Measurements from ENCODE around the gene TBC1D1. TPM values are rescaled to one million over a fixed set of nuclear protein-coding genes. Genes with fewer than 3 reads are reported as not detected.

TBC1D1 gene
- total and polyA plus RNA-seq, 2 of the 8 experiments (the other 6 are each of a cell fraction or from before 2014, with no cell fraction given) = 96.9 to 162 TPM

DNA sequence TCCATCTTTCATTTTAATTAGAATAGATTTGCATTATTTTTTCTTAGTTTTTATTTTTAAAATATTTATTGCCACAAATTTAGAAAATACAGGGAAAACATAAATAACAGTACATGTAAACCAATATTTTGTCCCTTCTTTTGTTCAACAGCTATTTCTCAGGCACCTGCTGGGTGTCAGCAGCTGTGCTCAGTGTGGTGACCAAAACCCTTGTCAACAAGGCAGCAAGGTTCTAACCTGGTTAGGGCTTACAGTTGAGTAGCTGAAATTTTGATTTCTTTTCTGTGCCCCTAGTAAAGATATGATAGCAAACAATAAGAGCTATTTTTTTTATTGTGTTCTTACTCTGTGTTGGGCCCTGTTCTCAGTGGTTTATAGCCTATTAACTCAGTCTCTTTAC, 197.4 kb downstream of the TBC1D1 start:
- POLR2A ChIA-PET (ENCODE audit: partially characterized antibody) = interaction anchor here (0.9 kb wide), 1 partner anchor 8 kb away, joined by 3 read pairs; no protein-coding TSS in a partner anchor
- CTCF ChIA-PET (ENCODE audit: partially characterized antibody) = interaction anchor here (0.7 to 3.9 kb wide), 4 partner anchors 19 to 92 kb away, joined by 3 to 25 read pairs (median 7); no protein-coding TSS in a partner anchor
- H3K36me3 ChIP-seq (ENCODE audit: control insufficient read depth in 2 of 4, insufficient read depth in 4 of 4, low read length in 3 of 4) = peaks cover 0 to 4% (median 2%) of the 10 kb centered on the region in 4 experiments; a peak in 4 of 8 replicates

More for the DNA sequence above, 197.4 kb downstream of the TBC1D1 start:
- no peaks in the 10 kb centered on the region for H4K20me1 ChIP-seq (replicated peaks in 1 of 2; ENCODE audit: control insufficient read depth in 1 of 2, insufficient read depth in 2 of 2, low read length in 2 of 2)
- H2BK15ac ChIP-seq (ENCODE audit: low read length) = no peak overlapping the region
- H2AFZ ChIP-seq (ENCODE audit: low read length) = no peak overlapping the region
- H3K56ac ChIP-seq (replicated peaks; ENCODE audit: insufficient read length, low read depth, low read length) = no peak overlapping the region
- H3K4me2 ChIP-seq (ENCODE audit: insufficient read depth in 1 of 2, low read depth in 2 of 2, low read length in 2 of 2) = no peak overlapping the region
- DNase-seq (ENCODE audit: low read depth in 1 of 2, low spot score in 2 of 2) (no peak), FAIRE-seq (no peak)
- no peak overlapping the region for H3K4ac ChIP-seq (replicated peaks; ENCODE audit: insufficient read length, low read depth, low read length)
- peaks cover 7 to 19% (median 14%) of the 10 kb centered on the region in 4 experiments; a peak in 5 of 7 replicates for H3K4me1 ChIP-seq (replicated peaks in 1 of 4; ENCODE audit: control insufficient read depth in 3 of 4, insufficient read depth in 4 of 4, low read length in 3 of 4)
- no peak overlapping the region for H4K5ac ChIP-seq (ENCODE audit: insufficient read length, low read depth, low read length)
- H3K14ac ChIP-seq (ENCODE audit: insufficient read length) = no peak overlapping the region
- H2BK5ac ChIP-seq (ENCODE audit: low read depth, low read length) = no peak overlapping the region
- H2BK20ac ChIP-seq (ENCODE audit: low read length) = no peak overlapping the region
- H3K18ac ChIP-seq (ENCODE audit: extremely low read depth, low read length) = no peak overlapping the region
- H2BK12ac ChIP-seq (ENCODE audit: low read depth, low read length) = no peak overlapping the region
- H3K9ac ChIP-seq (replicated peaks in 1 of 4; ENCODE audit: extremely low read depth in 1 of 4, low read depth in 3 of 4, low read length in 3 of 4) = no peak overlapping the region
- no peak overlapping the region for H4K8ac ChIP-seq (ENCODE audit: extremely low read depth, insufficient read depth, low read length)
- no peaks in the 10 kb centered on the region for H3K79me1 ChIP-seq (ENCODE audit: low read depth, low read length)
- no peaks in the 10 kb centered on the region for H3K9me3 ChIP-seq (ENCODE audit: insufficient read depth in 2 of 2, low read depth in 1 of 2, low read length in 1 of 2)
- no peaks in the 10 kb centered on the region for H3K79me2 ChIP-seq (ENCODE audit: control insufficient read depth in 1 of 2, insufficient read depth in 2 of 2, low read length in 2 of 2)
- no peaks in the 10 kb centered on the region for H3K27me3 ChIP-seq (replicated peaks in 1 of 4; ENCODE audit: control insufficient read depth in 3 of 4, extremely low read depth in 1 of 4, insufficient read depth in 3 of 4, low read length in 3 of 4)
- no peak overlapping the region for H2AK5ac ChIP-seq (ENCODE audit: low read depth, low read length)
- H3K23ac ChIP-seq (ENCODE audit: insufficient read length) = no peak overlapping the region
- no peak overlapping the region for H2BK120ac ChIP-seq (replicated peaks; ENCODE audit: low read depth, low read length)
- TF ChIP-seq, protein P1, sequence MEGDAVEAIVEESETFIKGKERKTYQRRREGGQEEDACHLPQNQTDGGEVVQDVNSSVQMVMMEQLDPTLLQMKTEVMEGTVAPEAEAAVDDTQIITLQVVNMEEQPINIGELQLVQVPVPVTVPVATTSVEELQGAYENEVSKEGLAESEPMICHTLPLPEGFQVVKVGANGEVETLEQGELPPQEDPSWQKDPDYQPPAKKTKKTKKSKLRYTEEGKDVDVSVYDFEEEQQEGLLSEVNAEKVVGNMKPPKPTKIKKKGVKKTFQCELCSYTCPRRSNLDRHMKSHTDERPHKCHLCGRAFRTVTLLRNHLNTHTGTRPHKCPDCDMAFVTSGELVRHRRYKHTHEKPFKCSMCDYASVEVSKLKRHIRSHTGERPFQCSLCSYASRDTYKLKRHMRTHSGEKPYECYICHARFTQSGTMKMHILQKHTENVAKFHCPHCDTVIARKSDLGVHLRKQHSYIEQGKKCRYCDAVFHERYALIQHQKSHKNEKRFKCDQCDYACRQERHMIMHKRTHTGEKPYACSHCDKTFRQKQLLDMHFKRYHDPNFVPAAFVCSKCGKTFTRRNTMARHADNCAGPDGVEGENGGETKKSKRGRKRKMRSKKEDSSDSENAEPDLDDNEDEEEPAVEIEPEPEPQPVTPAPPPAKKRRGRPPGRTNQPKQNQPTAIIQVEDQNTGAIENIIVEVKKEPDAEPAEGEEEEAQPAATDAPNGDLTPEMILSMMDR (IDR thresholded peaks at IDR 0.05; ENCODE audit: control extremely low read depth in 1 of 3, insufficient read depth in 1 of 3, low read depth in 1 of 3, low read length in 3 of 3) = no peak
- TF ChIP-seq HDAC6 (IDR thresholded peaks at IDR 0.05; ENCODE audit: low read depth, low read length) (no peak), JUN (IDR thresholded peaks at IDR 0.05; ENCODE audit: low read depth, low read length) (no peak), RNF2 (IDR thresholded peaks at IDR 0.05; ENCODE audit: borderline replicate concordance, low read depth, low read length, missing control alignments, poor library complexity, severe bottlenecking) (no peak), RBBP5 (IDR thresholded peaks at IDR 0.05; ENCODE audit: borderline replicate concordance, low read depth, low read length) (no peak), KDM1A (IDR thresholded peaks at IDR 0.05; ENCODE audit: borderline replicate concordance, low read length) (no peak), CREB1 (IDR thresholded peaks at IDR 0.05) (no peak), ZNF274 (IDR thresholded peaks at IDR 0.05; ENCODE audit: borderline replicate concordance, extremely low read depth, low read length) (no peak), CTBP2 (IDR thresholded peaks at IDR 0.05; ENCODE audit: borderline replicate concordance, insufficient read depth, insufficient read length, low read length) (no peak), POLR2AphosphoS5 (IDR thresholded peaks at IDR 0.05; ENCODE audit: low read depth, low read length) (no peak)
- TF ChIP-seq, protein P2, sequence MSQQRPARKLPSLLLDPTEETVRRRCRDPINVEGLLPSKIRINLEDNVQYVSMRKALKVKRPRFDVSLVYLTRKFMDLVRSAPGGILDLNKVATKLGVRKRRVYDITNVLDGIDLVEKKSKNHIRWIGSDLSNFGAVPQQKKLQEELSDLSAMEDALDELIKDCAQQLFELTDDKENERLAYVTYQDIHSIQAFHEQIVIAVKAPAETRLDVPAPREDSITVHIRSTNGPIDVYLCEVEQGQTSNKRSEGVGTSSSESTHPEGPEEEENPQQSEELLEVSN (IDR thresholded peaks at IDR 0.05) = no peak
- no peak overlapping the region for H3K4me3 ChIP-seq (ENCODE audit: extremely low read depth in 1 of 4, insufficient read depth in 2 of 4, low read depth in 3 of 4, low read length in 4 of 4)
- H3K23me2 ChIP-seq (ENCODE audit: low read depth, low read length) = no peaks in the 10 kb centered on the region
- H4K91ac ChIP-seq (replicated peaks; ENCODE audit: insufficient read length, low read length) = no peak overlapping the region
- no peak overlapping the region for H3K27ac ChIP-seq (ENCODE audit: low read depth, low read length)
